A673 (cell line): ENCODE data around the gene VAPA. TPM values are rescaled to one million over a fixed set of nuclear protein-coding genes. Genes with fewer than 3 reads are reported as not detected.

Experiments
- BruUV-seq: library from RNA; stranded (reverse); fragments of 400-500 nt; replicated peaks from 2 replicates; lab custom pipeline; 2021; lab: Mats Ljungman, UMichigan
- CTCF ChIA-PET: fragments of 300-600 bp; sonication (Branson Sonifier 250); formaldehyde crosslinking; loops from one replicate; lab custom pipeline; 2022; ENCODE audit warnings: antibody characterized with exemption; lab: Charles Lee
- POLR2A ChIA-PET: fragments of 300-600 bp; sonication (Branson Sonifier 250); formaldehyde crosslinking; loops from one replicate; lab custom pipeline; 2022; ENCODE audit warnings: antibody characterized with exemption; ENCODE audit not compliant: low non-redundant PET; lab: Charles Lee
- DNase-seq: peaks from one replicate; pipeline ENCODE4 v3.0.0-alpha.2; 2015; ENCODE audit warnings: low spot score
- H3K27ac ChIP-seq: fragments of 200-600 bp; sonication (generic); 2 replicates; pipeline ENCODE4 v1.5.1; 2016; ENCODE audit warnings: mixed run types, low read depth, mild to moderate bottlenecking, mixed read lengths, antibody characterized with exemption, low read length; ENCODE audit not compliant: poor library complexity, severe bottlenecking
- H3K27me3 ChIP-seq: fragments of 200-600 bp; sonication (generic); replicated peaks from 2 replicates; pipeline ENCODE4 v1.6.1; 2017; ENCODE audit warnings: mixed run types, low read depth, mild to moderate bottlenecking, mixed read lengths, antibody characterized with exemption, low read length; ENCODE audit not compliant: insufficient read depth, poor library complexity
- H3K36me3 ChIP-seq: fragments of 200-600 bp; sonication (generic); 2 replicates; pipeline ENCODE4 v1.6.1; 2016; ENCODE audit warnings: mixed run types, mild to moderate bottlenecking, mixed read lengths, antibody characterized with exemption, low read length; ENCODE audit not compliant: insufficient read depth, poor library complexity, severe bottlenecking
- H3K4me1 ChIP-seq: fragments of 200-600 bp; sonication (generic); 2 replicates; pipeline ENCODE4 v1.6.1; 2017; ENCODE audit warnings: mixed run types, mild to moderate bottlenecking, mixed read lengths, antibody characterized with exemption, low read length; ENCODE audit not compliant: insufficient read depth, poor library complexity, severe bottlenecking
- H3K4me3 ChIP-seq: fragments of 200-600 bp; sonication (generic); 2 replicates; pipeline ENCODE4 v1.5.1; 2016; ENCODE audit warnings: low read depth, mixed run types, mild to moderate bottlenecking, mixed read lengths, low read length; ENCODE audit not compliant: poor library complexity, severe bottlenecking
- H3K9me3 ChIP-seq: fragments of 200-600 bp; sonication (generic); 2 replicates; pipeline ENCODE4 v1.6.1; 2016; ENCODE audit warnings: mixed run types, low read depth, mild to moderate bottlenecking, mixed read lengths, antibody characterized with exemption, low read length; ENCODE audit not compliant: poor library complexity, severe bottlenecking
- CTCF ChIP-seq: fragments of 300-800, 200-600 bp; sonication (generic); conservative IDR thresholded peaks from 2 replicates; pipeline ENCODE4 v1.5.1; 2017; ENCODE audit warnings: low read depth, mild to moderate bottlenecking, antibody characterized with exemption, low read length, moderate library complexity, mixed read lengths
- EZH2 ChIP-seq: fragments of 200-600 bp; sonication (generic); IDR thresholded peaks from 2 replicates; pipeline ENCODE4 v1.6.1; 2017; ENCODE audit warnings: borderline replicate concordance, low read depth, mild to moderate bottlenecking, mixed read lengths, antibody characterized with exemption, low read length; ENCODE audit not compliant: poor library complexity, severe bottlenecking
- intact Hi-C: fragments of 100-400 bp; cut with micrococcal nuclease; formaldehyde crosslinking; loops from one replicate; pipeline ENCODE4 v1.10.0; 2022; ENCODE audit not compliant: unreplicated experiment
- total RNA-seq: library from RNA; stranded (reverse); gene quantifications from 2 replicates; pipeline ENCODE4 v1.2.3, GENCODE V29; 2021

Gene VAPA
- total RNA-seq, 1 experiment from 2014 or later: 185 TPM

GRCh38 chr18:9915291-9916076 is 1.7 kb downstream of the VAPA start:
- Histone ChIP-seq H3K4me3 (peak overlapping the region; percentile 93), H3K27me3 (no peaks in the 10 kb centered on the region), H3K27ac (peak overlapping the region; percentile 96), H3K4me1 (peaks cover 45% of the 10 kb centered on the region), H3K36me3 (no peaks in the 10 kb centered on the region), H3K9me3 (no peaks in the 10 kb centered on the region)
- TF ChIP-seq EZH2 (no peak), CTCF (no peak)
- DNase-seq: no peak
- intact Hi-C loops: no loop called here
- ChIA-PET POLR2A (interaction anchor here (0.6 kb wide), 2 partner anchors 547 to 1770 kb away, joined by 8 to 20 read pairs; no protein-coding TSS in a partner anchor), CTCF (no interaction called here)
- TSS peak; percentile 50 for BruUV-seq

- no peak for DNase-seq
- Histone ChIP-seq H3K9me3 (no peaks in the 10 kb centered on the region), H3K4me1 (peaks cover 45% of the 10 kb centered on the region), H3K27me3 (no peaks in the 10 kb centered on the region), H3K4me3 (peak overlapping the region; percentile 93), H3K27ac (no peak overlapping the region), H3K36me3 (no peaks in the 10 kb centered on the region)
- no TSS peak for BruUV-seq
- TF ChIP-seq CTCF (no peak), EZH2 (no peak)
- ChIA-PET POLR2A (interaction anchor here (0.6 kb wide), 1 partner anchor 1769 kb away, joined by 20 read pairs; no protein-coding TSS in a partner anchor), CTCF (no interaction called here)
- intact Hi-C loops: no loop called here
These were observed 2.3 kb downstream of the VAPA start for GRCh38 chr18:9916077-9916639.

- no peak for DNase-seq
- Histone ChIP-seq H3K36me3 (no peaks in the 10 kb centered on the region), H3K4me1 (peaks cover 45% of the 10 kb centered on the region), H3K9me3 (no peaks in the 10 kb centered on the region), H3K27me3 (no peaks in the 10 kb centered on the region), H3K4me3 (peak overlapping the region; percentile 93), H3K27ac (no peak overlapping the region)
- ChIA-PET CTCF (no interaction called here), POLR2A (no interaction called here)
- no TSS peak for BruUV-seq
- TF ChIP-seq EZH2: no peak
- no peak for TF ChIP-seq CTCF
- intact Hi-C loops: no loop called here
These were observed 3.0 kb downstream of the VAPA start for GRCh38 chr18:9916808-9917207.
